Thoracic aorta (tissue), 2 donors: ENCODE results near the gene EVA1C. TPM values are rescaled to one million over a fixed set of nuclear protein-coding genes. Genes with fewer than 3 reads are reported as not detected.

Source experiments
- ATAC-seq: fragments of 150-250 bp; one replicate; pipeline ENCODE4 v1.8.0; 2017; ENCODE audit warnings: low read depth; ENCODE audit not compliant: insufficient number of reproducible peaks, low FRiP score
- DNase-seq: peaks from one replicate; pipeline ENCODE4 v3.0.0-alpha.2; 2020; ENCODE audit warnings: low spot score
- H3K27ac ChIP-seq, 2 donors: fragments of 200-600 bp; sonication (generic); 1 replicate in 1 of 2; 2 replicates in 1 of 2; pipeline ENCODE4 v1.5.1; 2016; ENCODE audit warnings: mild to moderate bottlenecking in 2 of 2, moderate library complexity in 2 of 2
- H3K27me3 ChIP-seq: fragments of 200-600 bp; sonication (generic); replicated peaks from 2 replicates; pipeline ENCODE4 v1.6.0; 2016; ENCODE audit warnings: mild to moderate bottlenecking; ENCODE audit not compliant: insufficient read depth
- H3K36me3 ChIP-seq: fragments of 200-600 bp; sonication (generic); one replicate; pipeline ENCODE4 v1.5.1; 2016
- H3K4me1 ChIP-seq, 2 donors: fragments of 200-600 bp; sonication (generic); 1 replicate in 1 of 2; 2 replicates in 1 of 2; pipeline versions ENCODE4 v1.5.1 to v1.6.0; 2016; ENCODE audit warnings: low read depth in 2 of 2, mild to moderate bottlenecking in 1 of 2; ENCODE audit not compliant: control insufficient read depth in 1 of 2
- H3K4me3 ChIP-seq: fragments of 200-600 bp; sonication (generic); 2 replicates; pipeline ENCODE4 v1.5.1; 2016; ENCODE audit warnings: mild to moderate bottlenecking
- H3K9me3 ChIP-seq: fragments of 200-600 bp; sonication (generic); 2 replicates; pipeline ENCODE4 v1.5.1; 2016
- total RNA-seq, 2 donors: library from RNA; depleted of rRNA; stranded (reverse); fragments of >200 nt; gene quantifications; one replicate each; pipeline versions ENCODE4 v1.1.0 to v1.2.3, GENCODE V29; 2016
- TF ChIP-seq, protein P1 (sequence below): fragments of 200-600 bp; sonication (generic); IDR thresholded peaks from one replicate; pipeline ENCODE4 v1.5.1; 2019; ENCODE audit warnings: antibody characterized with exemption

EVA1C gene
- total RNA-seq, 2 donors from 2014 or later = 81.2 to 115 TPM

DNA sequence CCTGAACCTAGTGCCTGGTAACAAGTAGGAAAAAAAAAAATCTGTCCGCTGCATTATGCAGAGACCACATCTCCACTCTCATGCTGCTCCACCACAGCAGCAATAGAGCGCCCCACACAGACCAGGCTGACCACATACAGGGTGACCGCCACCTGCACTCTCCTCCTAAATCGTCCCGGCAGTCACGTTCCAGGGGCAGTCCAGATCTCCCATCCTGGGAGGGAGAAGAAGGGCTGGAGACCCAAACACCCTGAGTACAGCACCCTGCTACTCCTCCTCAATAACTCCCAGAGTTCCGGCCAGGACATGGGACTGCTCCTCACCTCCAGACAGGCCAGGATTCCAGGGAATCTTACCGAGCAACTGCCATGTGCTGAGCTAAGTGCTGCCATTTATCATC is 35.0 kb upstream of the EVA1C start:
- peaks cover 21 to 76% of the 10 kb centered on the region in 2 donors for H3K4me1 ChIP-seq
- peaks cover 7% of the 10 kb centered on the region for H3K36me3 ChIP-seq
- no peaks in the 10 kb centered on the region for H3K9me3 ChIP-seq
- DNase-seq = no peak
- H3K4me3 ChIP-seq = no peak overlapping the region
- no peaks in the 10 kb centered on the region for H3K27me3 ChIP-seq
- no peak for ATAC-seq
- TF ChIP-seq, protein P1, sequence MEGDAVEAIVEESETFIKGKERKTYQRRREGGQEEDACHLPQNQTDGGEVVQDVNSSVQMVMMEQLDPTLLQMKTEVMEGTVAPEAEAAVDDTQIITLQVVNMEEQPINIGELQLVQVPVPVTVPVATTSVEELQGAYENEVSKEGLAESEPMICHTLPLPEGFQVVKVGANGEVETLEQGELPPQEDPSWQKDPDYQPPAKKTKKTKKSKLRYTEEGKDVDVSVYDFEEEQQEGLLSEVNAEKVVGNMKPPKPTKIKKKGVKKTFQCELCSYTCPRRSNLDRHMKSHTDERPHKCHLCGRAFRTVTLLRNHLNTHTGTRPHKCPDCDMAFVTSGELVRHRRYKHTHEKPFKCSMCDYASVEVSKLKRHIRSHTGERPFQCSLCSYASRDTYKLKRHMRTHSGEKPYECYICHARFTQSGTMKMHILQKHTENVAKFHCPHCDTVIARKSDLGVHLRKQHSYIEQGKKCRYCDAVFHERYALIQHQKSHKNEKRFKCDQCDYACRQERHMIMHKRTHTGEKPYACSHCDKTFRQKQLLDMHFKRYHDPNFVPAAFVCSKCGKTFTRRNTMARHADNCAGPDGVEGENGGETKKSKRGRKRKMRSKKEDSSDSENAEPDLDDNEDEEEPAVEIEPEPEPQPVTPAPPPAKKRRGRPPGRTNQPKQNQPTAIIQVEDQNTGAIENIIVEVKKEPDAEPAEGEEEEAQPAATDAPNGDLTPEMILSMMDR = no peak
- peak overlapping the region; percentile 87 to 96 for H3K27ac ChIP-seq

DNA sequence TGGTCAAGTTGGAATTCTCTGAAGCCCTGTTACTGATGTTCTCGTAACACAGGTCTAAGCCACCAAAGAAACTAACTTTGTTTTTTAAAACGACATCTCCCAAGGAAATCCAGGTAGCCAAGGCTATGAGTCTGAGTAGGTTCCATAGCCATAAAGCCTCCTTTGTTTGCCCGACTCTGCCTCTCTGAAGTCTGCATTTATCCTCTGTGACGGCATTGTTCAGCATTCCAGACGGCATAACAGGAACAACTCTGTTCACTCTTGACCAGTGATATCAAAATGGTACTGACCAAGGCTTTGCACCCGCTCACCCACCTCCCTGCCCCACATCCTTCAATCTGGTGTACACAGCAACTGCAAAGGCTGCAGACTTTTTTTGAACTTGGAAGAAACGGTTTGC is 34.5 kb upstream of the EVA1C start:
- Histone ChIP-seq H3K36me3 (peaks cover 9% of the 10 kb centered on the region), H3K9me3 (no peaks in the 10 kb centered on the region), H3K27ac (peak overlapping the region; percentile 87 to 96), H3K4me3 (no peak overlapping the region), H3K4me1 (peaks cover 21 to 76% of the 10 kb centered on the region in 2 donors), H3K27me3 (no peaks in the 10 kb centered on the region)
- ATAC-seq (no peak), DNase-seq (no peak)
- TF ChIP-seq, protein P1 = no peak

DNA sequence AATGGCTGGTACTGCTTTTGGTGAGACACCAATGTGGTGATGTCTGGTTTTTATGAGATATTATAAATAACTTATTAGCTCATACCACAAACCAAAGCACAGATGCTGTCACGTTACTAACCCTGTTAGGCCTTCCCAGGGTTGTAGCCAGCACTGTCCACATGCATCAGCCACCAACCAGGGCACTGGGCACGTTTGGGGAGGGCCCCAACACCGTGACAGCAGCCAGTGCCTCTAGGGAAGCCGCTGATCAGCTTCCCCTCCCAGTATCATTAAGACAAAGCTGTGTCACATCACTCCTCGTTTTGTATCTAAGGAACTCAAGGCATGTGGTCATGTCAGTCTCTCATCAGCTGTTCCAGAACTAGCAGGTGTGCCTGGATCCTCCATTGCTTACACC is 33.5 kb upstream of the EVA1C start:
- Histone ChIP-seq H3K27ac (peak overlapping the region; percentile 87 to 96), H3K27me3 (no peaks in the 10 kb centered on the region), H3K4me3 (no peak overlapping the region), H3K36me3 (peaks cover 19% of the 10 kb centered on the region), H3K4me1 (peaks cover 22 to 76% of the 10 kb centered on the region in 2 donors), H3K9me3 (no peaks in the 10 kb centered on the region)
- TF ChIP-seq, protein P1 = no peak
- ATAC-seq (peak; percentile 61), DNase-seq (no peak)

DNA sequence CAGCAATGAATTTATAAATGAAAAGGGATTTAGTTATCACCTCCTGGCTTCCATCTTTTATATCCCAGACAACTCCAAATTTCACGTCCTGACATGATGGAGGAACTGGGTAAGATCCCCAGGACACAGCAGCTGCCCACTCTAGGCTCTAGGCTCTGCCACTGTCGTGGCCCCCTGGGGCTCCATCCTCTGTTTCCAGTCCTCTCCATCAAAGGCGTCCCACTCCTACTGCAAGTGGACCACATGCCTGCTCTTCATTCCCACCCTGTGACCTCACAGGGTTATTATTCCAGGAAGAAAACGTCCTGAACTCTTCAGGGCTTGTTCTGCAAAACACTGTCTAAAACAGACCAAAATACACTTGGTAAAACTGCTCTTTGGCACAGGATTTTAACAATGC is 31.6 kb upstream of the EVA1C start:
- peak; percentile 45 for ATAC-seq
- TF ChIP-seq, protein P1 = no peak
- peaks cover 28% of the 10 kb centered on the region for H3K36me3 ChIP-seq
- no peaks in the 10 kb centered on the region for H3K27me3 ChIP-seq
- DNase-seq = no peak
- peak overlapping the region; percentile 3 for H3K4me3 ChIP-seq
- no peaks in the 10 kb centered on the region for H3K9me3 ChIP-seq
- H3K4me1 ChIP-seq = peaks cover 22 to 78% of the 10 kb centered on the region in 2 donors
- peak overlapping the region; percentile 87 to 96 for H3K27ac ChIP-seq

DNA sequence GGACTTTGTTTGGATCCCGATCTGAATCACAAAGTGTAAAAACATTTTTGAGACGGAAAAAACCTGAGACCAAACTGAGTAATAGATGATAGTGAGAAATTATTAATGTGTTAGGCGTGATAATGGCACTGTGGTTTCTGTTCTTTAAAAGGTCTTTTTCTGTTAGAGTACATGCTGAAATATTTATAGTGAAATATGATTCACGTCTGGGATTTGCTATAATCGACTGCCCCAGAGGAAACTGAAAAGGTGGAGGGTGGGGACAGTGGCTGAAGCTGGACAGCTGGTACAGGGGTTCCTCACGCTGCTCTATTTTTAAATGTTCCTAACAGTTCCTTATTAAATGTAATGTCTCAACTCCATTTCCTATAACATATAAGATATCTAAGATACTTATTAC is 30.9 kb upstream of the EVA1C start:
- Histone ChIP-seq H3K27ac (peak overlapping the region; percentile 87 to 96), H3K4me1 (peaks cover 24 to 78% of the 10 kb centered on the region in 2 donors), H3K4me3 (peak overlapping the region; percentile 35), H3K27me3 (no peaks in the 10 kb centered on the region), H3K36me3 (peaks cover 28% of the 10 kb centered on the region), H3K9me3 (no peaks in the 10 kb centered on the region)
- DNase-seq (no peak), ATAC-seq (peak; percentile 38)
- TF ChIP-seq, protein P1 = no peak
